GM18526 (cell line): ENCODE measurements around the gene TMED10.

ENCODE experiments used
- POLR2A ChIP-seq: IDR thresholded peaks from 3 replicates; pipeline ENCODE4 v1.6.1; 2011; ENCODE audit not compliant: insufficient read length; ENCODE audit errors: extremely low read depth

Gene TMED10

GRCh38 chr14:75201087-75201486, 24.7 kb upstream of the TMED10 start:
- no peak for TF ChIP-seq POLR2A

GRCh38 chr14:75200451-75200850, 24.0 kb upstream of the TMED10 start:
- TF ChIP-seq POLR2A: no peak

GRCh38 chr14:75198291-75198933, 22.0 kb upstream of the TMED10 start:
- TF ChIP-seq POLR2A: no peak

GRCh38 chr14:75197338-75197737, 20.9 kb upstream of the TMED10 start:
- no peak for TF ChIP-seq POLR2A

- no peak for TF ChIP-seq POLR2A
Measured at GRCh38 chr14:75196468-75196867, 20.1 kb upstream of the TMED10 start.

GRCh38 chr14:75196064-75196463, 19.7 kb upstream of the TMED10 start:
- no peak for TF ChIP-seq POLR2A

- no peak for TF ChIP-seq POLR2A
Measured at GRCh38 chr14:75191100-75191499, 14.7 kb upstream of the TMED10 start.

GRCh38 chr14:75190023-75190422, 13.6 kb upstream of the TMED10 start:
- no peak for TF ChIP-seq POLR2A

GRCh38 chr14:75188520-75189268, 12.3 kb upstream of the TMED10 start:
- no peak for TF ChIP-seq POLR2A

- TF ChIP-seq POLR2A: no peak
Measured at GRCh38 chr14:75188086-75188485, 11.7 kb upstream of the TMED10 start.

GRCh38 chr14:75186953-75187352, 10.5 kb upstream of the TMED10 start:
- TF ChIP-seq POLR2A: no peak

GRCh38 chr14:75185251-75186040, 9.0 kb upstream of the TMED10 start:
- TF ChIP-seq POLR2A: no peak

- TF ChIP-seq POLR2A: no peak
Measured at GRCh38 chr14:75184492-75184891, 8.1 kb upstream of the TMED10 start.

- TF ChIP-seq POLR2A: no peak
Measured at GRCh38 chr14:75184039-75184438, 7.6 kb upstream of the TMED10 start.

- TF ChIP-seq POLR2A: no peak
Measured at GRCh38 chr14:75183225-75183624, 6.8 kb upstream of the TMED10 start.

GRCh38 chr14:75182821-75183220, 6.4 kb upstream of the TMED10 start:
- no peak for TF ChIP-seq POLR2A
